SH-SY5Y (cell line): ENCODE measurements around the gene GTSF1L.

Experiments used
- GATA2 ChIP-seq: IDR thresholded peaks from 2 replicates; pipeline ENCODE4 v1.6.1; 2011; ENCODE audit warnings: mild to moderate bottlenecking, low read depth, low read length
- GATA3 ChIP-seq: IDR thresholded peaks from 2 replicates; pipeline ENCODE4 v1.6.1; 2011; ENCODE audit warnings: low read depth, mild to moderate bottlenecking, low read length, moderate library complexity

DNA sequence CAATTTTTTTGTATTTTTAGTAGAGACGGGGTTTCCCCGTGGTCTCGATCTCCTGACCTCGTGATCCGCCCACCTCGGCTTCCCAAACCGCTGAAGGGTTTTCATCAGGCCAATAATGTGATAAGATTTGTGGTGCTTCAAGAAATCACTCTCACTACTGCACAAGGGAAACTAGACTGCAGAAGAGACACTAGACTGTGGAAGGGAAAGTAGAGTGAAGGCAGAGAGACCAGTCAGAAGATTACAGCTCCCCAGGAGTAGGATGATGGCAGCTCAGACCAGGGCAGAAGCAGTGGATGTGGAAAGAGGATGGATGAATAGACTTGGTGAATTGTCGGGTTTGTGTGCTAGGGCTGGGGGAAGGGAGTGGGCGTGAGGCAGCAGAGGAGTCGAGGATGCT is 48.0 kb upstream of the GTSF1L start:
- TF ChIP-seq GATA2 (no peak), GATA3 (no peak)
